Coronary artery (tissue), 2 donors: ENCODE results near the gene SMIM5.

Experiments
- DNase-seq: peaks from one replicate; pipeline ENCODE4 v3.0.0-alpha.2; 2017; ENCODE audit warnings: low spot score
- H3K27ac ChIP-seq, 2 donors: fragments of 200-600 bp; sonication (generic); one replicate each; pipeline ENCODE4 v1.5.1; 2016 to 2019
- H3K4me3 ChIP-seq: fragments of 200-600 bp; sonication (generic); 2 replicates; pipeline ENCODE4 v1.5.1; 2016; ENCODE audit warnings: mild to moderate bottlenecking, moderate library complexity
- CTCF ChIP-seq: fragments of 200-600 bp; sonication (generic); IDR thresholded peaks from one replicate; pipeline ENCODE4 v1.5.1; 2019; ENCODE audit warnings: antibody characterized with exemption

The SMIM5 gene

GRCh38 chr17:75614006-75614405 is 19.2 kb upstream of the SMIM5 start:
- no peak overlapping the region for H3K27ac ChIP-seq
- TF ChIP-seq CTCF = no peak
- no peak overlapping the region for H3K4me3 ChIP-seq
- DNase-seq = no peak

GRCh38 chr17:75614556-75615270 is 18.5 kb upstream of the SMIM5 start:
- Histone ChIP-seq H3K27ac (no peak overlapping the region), H3K4me3 (no peak overlapping the region)
- no peak for DNase-seq
- TF ChIP-seq CTCF = no peak

GRCh38 chr17:75615301-75615700 is 17.9 kb upstream of the SMIM5 start:
- no peak for TF ChIP-seq CTCF
- no peak overlapping the region for H3K4me3 ChIP-seq
- H3K27ac ChIP-seq = no peak overlapping the region
- DNase-seq = no peak

DNA sequence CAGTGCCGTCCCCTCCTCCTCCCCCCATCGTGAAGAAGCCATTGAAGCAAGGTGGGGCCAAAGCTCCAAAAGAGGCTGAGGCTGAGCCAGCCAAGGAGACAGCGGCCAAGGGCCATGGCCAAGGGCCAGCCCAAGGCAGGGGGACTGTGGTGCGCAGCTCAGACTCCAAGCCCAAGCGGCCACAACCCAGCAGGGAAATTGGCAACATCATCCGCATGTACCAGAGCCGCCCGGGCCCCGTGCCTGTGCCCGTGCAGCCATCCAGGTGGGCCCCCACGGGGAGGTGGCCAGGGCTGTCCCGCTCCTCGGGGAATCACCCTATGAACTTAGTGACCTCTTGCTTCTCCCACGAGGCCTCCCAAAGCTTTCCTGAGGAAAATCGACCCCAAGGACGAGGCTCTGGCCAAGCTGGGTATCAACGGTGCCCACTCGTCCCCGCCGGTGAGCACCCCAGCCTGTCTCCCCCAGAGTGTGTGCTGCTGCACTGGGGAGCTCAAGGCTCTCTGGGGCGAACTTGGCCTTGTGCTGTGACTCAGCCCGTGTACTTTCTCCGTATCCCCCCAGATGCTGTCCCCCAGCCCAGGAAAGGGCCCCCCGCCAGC is 16.6 kb upstream of the SMIM5 start:
- H3K27ac ChIP-seq = no peak overlapping the region
- H3K4me3 ChIP-seq = no peak overlapping the region
- DNase-seq = no peak
- TF ChIP-seq CTCF = no peak

DNA sequence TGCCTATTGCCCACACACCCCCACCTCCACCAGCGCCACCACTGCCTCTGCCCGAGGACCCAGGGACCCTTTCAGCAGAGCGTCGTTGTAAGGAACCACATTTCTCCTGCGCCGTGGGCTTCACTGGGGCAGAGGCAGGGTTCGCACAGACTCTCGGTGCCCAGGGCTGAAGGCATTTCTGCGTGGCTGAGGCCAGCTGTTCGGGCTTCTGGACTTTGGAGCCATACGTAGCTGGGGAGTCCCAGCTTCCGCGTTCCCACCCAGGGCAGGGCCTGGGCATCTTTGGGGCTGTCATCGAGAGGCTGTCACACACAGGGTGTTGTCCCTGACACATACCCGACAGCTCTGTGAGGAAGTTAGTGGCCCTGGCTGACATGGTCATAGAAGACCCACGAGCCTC is 16.0 kb upstream of the SMIM5 start:
- Histone ChIP-seq H3K4me3 (no peak overlapping the region), H3K27ac (no peak overlapping the region)
- DNase-seq = no peak
- TF ChIP-seq CTCF = no peak

GRCh38 chr17:75617675-75618074 is 15.6 kb upstream of the SMIM5 start:
- H3K4me3 ChIP-seq = no peak overlapping the region
- no peak overlapping the region for H3K27ac ChIP-seq
- no peak for TF ChIP-seq CTCF
- no peak for DNase-seq
